Muscle of arm (tissue), 12 donors: ENCODE measurements around the gene ESR2. TPM values are rescaled to one million over a fixed set of nuclear protein-coding genes. Genes with fewer than 3 reads are reported as not detected.

Source experiments
- DNase-seq: peaks from one replicate; pipeline ENCODE4 v3.0.0-alpha.2; 2013
- polyA plus RNA-seq, 12 donors: library from polyadenylated mRNA; unstranded; fragments of 120-200 nt; gene quantifications; one replicate each; pipeline ENCODE4 v1.2.1, GENCODE V29; 2013; ENCODE audit not compliant: insufficient read length in 12 of 12

Gene ESR2
- polyA plus RNA-seq, 12 donors, result 0.20 to 1.2 (median 0.41) TPM; not detected in 2

DNA sequence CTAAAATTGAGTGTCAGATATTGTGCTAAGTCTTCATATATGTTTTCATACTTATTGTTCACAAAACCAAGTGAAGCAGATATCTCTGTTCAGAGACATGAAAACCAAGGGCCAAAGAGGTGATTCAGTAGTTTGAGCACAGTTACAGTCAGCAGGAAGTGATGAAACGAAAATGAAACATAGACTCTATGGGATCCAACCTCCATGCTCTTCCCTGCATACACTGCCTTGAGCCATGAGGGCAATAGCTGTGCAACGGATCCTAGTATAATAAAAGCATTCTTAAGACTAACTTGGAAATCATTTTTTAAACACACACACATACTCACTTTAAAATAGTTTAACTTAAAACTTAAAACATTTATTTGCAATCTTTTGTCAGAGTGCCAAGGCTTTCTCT lies 27.9 kb downstream of the ESR2 start:
- no peak for DNase-seq

DNA sequence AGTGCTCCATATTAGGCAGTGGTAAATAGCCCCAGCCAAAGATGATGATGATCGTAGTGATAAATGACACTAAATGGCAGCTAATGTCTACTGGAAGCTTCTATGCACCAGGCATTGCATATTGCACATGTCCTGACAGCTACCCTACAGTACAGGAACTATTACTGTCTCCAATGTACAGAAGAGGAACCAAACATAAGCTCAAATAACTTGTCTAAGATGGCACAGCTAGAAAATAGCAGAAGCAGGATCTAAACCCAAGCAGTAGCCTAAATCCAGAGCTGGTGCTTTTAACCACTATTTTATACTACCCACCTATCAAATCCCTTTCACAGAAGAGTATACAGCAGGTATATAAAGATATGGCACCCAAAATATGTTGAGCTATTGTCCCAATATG lies 28.9 kb downstream of the ESR2 start:
- no peak for DNase-seq

DNA sequence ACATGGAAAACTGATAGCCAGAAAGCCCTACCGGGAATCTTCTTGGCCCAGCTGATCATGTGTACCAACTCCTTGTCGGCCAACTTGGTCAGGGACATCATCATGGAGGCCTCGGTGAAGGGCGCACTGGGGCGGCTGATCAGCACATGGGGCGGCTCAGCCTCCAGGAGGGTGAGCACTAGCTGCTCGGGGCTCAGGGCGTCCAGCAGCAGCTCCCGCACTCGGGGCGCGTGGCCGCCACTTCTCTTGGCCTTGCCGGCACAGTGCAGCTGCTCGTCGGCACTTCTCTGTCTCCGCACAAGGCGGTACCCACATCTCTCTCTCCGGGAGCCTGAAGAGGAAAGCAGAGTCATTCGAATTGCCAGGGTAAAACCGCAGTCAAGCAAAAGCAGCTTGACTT lies 33.8 kb downstream of the ESR2 start:
- no peak for DNase-seq

DNA sequence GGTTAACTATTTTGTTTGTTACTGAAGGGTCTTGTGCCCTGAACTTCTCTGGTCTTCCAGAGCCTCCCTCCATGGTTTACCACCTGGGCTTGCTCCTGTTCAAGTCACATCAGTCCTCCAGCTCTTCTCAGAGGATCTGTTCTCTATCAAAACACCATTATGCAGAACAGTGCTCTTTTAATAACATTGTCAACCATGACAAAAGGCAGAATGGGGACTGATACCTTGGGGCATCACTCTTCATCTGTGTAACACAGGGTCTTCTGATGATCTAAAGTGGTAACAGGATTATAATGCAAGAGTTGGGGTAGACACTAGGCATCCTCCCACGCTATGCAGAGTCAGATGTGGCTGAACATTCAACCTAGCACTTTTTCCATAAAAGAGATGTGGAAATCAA lies 38.4 kb downstream of the ESR2 start:
- no peak for DNase-seq

DNA sequence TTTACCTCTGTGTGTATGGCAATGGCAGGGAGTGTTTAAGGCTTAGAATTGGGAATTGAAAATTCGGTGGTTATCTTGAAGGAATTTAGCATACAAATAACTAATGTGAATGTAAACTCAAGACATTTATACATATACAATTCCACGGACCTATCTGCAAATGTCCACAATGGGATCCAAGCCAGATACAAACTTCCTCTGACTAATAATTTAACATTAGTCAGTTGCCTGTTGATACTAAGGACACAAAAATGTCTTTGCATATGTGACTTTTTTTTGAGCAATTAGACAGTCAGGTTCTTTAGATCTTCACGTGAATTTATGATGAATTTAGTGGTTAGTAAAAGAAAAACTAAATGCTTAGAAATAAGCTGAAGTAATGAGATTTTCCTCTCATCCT lies 40.5 kb downstream of the ESR2 start:
- DNase-seq, result no peak

DNA sequence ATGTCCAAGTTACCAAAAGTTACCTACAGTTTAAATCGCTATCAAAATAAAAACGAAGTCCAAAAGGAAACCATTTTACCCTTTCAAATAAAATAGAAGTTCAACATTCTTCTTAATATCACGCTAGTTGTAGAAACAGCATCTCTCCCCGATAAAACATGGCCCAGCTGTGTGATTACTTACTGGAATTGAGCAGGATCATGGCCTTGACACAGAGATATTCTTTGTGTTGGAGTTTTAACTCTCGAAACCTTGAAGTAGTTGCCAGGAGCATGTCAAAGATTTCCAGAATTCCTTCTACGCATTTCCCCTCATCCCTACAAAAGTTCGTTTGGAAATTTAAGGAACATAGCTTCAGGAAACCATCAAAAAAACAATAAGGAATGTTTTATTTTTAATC lies 44.8 kb downstream of the ESR2 start:
- no peak for DNase-seq

DNA sequence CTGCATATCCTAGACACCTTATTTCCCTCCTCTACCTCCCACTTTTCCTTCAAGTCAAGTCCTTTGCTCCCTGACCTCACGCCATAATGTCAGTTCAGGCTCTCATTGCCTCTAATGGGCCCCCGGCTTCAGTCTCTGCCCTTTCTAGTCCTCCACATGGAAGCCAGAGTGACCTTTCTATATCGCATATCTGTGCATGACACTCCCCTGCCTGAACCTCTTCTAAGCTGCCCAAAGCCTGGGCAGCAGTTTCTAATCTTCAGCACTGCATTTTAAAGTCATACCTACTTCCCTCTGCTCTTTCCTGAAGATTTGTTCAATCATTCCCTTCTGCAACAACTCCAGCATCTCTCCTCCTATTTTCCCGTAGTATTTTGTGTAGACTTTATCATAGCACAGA lies 45.5 kb downstream of the ESR2 start:
- DNase-seq, result no peak

DNA sequence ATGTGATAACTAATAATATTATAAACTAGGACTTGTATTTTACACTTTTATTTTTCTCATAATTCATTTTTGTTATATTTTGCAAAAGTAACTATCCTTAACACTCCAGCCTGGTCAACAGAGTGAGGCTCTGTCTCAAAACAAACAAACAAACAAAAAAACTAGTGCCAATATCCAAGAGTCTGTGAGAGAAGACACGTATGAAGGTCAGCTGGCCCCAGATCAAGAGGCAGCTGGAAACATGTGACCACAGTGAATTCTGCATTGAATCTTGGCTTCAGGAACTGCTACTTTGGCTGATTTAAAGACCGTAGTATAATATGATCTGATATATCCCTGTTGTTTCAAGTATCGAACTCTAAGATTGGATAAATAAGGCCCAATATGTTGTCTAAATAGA lies 47.0 kb downstream of the ESR2 start:
- no peak for DNase-seq

DNA sequence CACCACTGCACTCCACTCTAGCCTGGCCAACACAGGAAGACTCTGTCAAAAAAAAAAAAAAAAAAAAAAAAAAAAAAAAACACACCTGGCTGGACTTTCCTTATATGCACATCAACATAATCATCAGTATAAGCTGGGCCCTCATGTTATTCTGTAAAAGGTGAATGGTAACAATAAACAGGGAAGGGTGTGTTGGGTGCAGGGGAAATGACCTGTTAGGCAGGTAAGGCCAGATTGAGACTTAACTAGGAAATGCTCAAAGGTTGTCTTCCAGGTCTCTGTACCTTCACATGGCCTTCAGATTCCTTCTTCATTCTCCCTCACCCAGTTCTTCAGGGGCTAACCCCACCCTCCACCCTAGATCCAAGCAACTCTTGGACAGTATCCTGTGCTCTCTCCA lies 47.5 kb downstream of the ESR2 start:
- no peak for DNase-seq

DNA sequence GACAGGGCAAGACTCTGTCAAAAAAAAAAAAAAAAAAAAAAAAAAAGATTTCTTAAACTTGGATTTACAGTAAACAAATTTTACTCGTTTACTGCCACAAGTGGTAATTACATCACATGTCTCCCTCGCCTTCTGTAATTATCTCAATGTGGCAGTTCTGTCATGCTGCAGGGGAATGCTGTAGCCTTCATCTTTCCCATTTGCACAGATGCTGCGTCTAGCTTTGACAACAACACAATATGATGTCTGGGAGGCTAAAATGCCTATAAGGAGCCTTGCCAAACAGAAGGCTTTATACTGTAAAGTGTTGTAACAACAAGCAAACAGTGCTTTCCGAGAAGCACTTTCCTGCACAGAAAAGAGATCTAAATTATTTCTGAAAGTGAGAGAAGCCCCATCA lies 48.7 kb downstream of the ESR2 start:
- DNase-seq, result no peak

DNA sequence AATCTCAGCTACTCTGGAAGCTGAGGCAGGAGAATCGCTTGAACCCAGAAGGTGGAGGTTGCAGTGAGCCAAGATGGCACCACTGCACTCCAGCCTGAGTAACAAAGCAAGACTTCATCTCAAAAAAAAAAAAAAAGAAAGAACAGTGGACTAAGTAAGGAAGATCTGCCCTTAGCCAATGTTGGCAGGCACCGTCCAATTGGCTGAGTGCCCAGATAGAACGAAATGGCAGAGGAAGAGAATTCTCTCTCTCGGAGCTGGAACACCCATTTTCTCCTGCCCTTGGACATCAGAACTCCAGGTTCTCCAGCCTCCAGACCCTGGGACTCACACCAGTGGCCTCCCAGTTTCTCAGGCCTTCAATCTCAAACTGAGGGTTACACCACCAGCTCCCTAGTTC lies 49.9 kb downstream of the ESR2 start:
- no peak for DNase-seq

DNA sequence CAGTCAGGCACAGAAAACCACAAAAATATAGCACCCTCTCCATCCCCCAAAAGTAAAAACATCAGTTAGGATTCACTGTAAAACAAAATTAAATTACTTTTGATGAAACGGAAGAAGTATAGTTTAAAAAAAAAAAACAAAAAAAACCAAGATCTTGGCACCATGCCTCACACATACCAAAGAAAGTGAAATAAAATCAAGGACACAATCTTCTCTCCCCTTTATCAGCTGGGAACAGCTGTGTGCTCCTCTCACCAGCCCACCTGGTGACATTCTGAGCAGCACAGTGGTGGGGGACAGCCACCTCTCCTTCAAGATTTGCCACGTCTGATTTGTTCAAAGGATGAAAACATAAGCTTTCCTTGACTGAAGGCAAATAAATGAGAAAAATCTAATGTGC lies 55.5 kb downstream of the ESR2 start:
- no peak for DNase-seq

DNA sequence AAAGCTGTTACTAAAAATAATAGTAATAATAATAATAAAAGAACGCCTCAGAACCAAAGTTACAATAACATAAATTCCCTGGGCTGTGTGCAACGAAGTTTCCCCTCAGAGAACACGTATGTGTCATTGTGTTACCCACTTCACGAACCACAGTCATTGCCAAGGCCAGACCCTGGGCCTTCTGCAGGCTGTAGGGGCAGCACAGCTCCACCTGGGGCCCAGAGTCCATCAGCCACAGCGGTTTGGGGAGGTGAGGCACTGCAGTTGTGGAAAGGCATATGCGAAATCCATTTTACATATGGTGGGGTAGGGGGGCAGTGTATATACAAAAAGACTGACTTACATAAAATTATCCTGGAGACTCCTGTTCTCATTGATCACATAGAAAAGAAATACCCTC lies 56.1 kb downstream of the ESR2 start:
- no peak for DNase-seq

DNA sequence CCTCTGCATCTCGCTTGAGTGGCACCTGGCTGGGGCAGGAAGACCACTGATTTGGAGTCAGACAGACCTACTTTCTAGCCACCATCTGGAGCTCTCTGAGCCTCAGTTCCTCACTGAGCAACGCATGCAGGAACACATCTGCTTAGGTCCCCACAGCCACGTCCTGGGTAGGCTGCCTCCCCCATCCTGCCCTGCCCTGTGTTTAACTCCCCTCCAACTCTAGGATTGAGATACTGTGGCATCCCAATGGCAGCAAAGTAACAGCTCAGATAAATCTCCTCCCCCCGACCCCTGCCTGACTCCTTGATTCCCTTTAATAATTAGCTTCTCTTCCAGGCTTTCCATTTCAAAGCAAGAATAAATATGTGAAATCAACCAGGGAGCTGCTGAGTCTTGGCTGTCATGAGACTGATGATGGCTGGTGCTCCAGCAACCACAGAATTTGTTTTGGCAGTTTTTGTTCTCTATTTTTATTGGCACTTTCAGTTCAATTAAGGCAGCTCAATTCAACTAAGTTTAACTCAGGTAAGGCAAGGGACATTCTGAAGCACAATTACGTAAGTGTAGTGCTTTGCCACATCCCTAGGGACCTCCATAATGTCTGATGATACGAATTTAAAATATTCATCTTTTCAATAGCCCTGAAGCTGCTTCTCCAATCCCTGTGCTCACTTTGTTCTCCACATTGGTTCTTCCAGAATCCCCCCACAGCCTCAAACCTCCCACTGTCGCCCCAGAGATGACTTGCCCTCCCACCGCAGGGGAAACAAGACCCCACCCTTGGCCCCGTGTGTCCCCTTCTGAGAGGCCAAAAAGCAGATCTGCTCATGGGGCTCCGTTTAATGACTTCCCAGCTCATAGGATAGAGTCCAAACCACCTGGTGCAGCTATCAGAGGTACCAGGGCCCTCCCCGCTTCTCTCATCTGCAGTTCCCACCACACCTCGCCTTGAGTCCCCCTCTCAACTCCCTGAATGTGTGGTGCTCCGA lies 58.2 kb downstream of the ESR2 start:
- no peak for DNase-seq

DNA sequence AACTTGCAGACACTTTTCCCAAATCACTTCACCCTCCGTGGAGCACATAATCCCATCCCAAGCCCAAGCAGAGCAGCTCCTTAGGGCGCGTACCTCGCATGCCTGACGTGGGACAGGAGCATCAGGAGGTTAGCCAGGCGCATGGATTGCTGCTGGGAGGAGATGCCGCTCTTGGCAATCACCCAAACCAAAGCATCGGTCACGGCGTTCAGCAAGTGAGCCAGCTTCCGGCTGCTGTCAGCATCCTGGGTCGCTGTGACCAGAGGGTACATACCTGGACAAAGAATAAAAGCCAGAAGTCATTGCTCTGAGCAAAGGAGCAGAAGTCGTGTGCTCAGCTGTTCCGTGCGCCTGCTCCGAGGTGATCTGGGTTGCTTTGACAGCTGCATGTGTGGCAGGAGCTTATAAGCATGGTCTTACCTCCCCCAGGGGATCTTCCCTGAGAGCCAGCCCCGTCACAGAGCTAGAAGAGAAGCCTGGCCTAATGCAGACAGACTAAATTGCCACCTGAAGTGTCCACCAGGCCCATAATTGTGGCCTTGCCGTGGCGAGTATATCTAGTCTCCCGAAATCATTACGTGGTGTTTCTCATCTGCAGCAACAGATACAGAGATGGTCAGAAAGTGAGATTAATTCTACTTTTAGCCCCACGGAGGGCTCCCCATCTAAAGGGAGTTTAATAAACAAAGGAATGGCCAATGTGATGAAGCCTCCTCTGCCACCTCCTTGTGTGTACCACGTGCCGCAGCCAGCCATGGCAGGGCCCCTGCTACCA lies 59.1 kb downstream of the ESR2 start:
- no peak for DNase-seq

DNA sequence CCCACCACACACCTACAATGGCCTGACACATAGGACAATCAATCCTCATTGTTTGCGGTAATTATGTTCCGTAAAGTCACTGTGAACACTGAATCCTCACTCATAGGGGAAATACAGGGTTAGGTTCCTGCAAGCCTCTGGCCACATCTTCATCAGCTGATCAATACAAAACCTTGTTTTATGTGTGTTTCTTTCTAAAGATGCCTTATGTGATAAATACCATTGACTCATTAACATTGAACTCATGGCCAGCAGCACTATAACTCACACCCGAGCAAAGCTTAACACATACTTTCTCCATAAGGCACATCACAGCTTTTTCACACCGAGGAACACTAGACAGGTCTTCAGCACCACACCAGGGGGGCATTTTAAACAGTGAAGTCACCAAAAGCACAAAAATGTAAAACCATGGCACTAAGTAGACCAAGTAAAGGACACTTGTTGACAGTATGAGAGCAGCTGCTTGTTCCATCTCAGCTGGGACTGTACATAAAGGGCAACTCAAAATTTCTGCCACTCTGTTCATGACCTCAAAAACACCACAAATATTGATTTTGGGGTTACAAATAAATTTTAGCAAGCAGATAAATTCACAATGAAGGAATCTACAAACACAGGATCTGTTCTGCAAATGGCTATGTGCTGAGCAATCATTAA lies 60.5 kb downstream of the ESR2 start:
- DNase-seq, result no peak

DNA sequence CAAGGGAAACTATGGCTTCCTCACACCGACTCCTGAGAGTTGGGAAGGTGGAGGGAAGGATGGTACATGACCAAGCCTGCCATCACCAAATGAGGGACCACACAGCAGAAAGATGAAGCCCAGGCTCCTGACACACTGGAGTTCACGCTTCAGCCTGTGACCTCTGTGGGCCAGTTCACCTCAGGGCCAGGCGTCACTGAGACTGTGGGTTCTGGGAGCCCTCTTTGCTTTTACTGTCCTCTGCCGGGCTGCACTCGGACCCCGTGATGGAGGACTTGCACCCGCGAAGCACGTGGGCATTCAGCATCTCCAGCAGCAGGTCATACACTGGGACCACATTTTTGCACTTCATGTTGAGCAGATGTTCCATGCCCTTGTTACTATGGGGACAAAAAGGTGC lies 61.2 kb downstream of the ESR2 start:
- DNase-seq, result no peak

DNA sequence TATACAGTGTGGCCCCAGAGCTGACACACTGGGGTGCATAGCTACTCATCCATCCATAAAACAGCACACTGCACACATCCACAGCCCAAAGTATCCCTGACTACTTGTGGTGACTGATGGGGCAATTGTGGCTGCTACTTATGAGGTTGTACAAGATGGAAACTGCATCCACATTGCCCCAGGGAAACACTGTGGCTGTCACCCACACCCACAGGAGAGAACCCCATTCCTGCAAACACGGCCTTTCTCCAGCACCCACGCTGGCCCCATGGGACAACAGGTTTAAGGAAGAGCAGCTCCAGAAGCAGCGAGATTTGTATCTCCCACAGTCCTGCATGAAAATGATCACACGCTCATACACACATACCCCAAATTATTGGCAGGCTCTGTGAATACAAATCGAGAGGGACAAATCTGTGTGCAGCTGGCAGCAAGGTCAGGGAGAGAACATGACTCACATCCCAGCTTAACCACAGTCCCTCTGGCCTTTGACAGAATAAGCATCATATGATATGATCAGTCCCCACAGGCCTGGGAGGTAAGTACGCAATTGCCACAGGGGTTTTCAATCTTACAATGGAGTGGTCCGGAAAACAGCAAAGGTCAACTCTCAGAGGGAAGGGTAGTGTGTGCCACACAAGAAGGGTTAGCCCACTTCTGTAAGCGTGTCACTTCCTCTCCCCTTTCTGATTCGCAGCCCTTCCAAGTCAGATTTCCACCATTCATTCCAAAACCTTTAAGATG lies 61.9 kb downstream of the ESR2 start:
- DNase-seq, result no peak

DNA sequence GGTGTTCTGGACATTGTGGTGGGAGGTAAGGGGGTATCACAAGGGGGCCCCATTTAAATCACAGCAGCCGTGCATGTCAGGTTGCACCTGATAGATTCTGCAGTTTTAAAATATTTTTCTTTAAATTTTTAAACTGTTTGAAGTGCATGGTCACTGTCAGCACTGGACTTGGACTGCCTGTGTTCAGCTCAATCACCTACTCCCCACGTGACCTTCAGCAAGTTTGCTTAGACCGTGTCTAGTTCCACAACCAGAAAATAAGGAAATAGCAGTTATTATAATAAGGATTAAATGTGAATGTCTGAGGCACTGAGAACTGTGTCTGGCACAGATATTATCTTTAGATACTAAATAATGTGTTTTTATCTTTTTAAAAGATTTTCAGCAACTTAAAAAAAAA lies 64.7 kb downstream of the ESR2 start:
- DNase-seq, result no peak

DNA sequence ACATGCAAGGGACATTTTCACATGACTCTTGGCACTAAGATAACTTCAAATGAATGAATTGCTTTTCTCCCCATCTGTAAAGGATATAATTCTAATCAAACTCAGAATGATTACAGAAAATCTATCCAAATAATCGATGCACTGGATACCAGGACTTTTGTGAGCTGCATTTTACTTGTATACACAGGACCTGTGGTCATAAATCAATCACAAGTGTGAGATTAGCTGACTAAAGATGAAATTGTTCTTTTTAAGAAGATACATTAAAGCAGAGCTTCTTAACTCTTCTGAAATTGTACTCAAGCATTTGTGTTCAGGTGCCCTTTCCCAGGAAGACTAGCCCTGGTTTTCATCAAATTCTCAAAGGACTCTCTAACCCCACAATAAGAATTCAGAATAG lies 66.3 kb downstream of the ESR2 start:
- DNase-seq, result no peak

DNA sequence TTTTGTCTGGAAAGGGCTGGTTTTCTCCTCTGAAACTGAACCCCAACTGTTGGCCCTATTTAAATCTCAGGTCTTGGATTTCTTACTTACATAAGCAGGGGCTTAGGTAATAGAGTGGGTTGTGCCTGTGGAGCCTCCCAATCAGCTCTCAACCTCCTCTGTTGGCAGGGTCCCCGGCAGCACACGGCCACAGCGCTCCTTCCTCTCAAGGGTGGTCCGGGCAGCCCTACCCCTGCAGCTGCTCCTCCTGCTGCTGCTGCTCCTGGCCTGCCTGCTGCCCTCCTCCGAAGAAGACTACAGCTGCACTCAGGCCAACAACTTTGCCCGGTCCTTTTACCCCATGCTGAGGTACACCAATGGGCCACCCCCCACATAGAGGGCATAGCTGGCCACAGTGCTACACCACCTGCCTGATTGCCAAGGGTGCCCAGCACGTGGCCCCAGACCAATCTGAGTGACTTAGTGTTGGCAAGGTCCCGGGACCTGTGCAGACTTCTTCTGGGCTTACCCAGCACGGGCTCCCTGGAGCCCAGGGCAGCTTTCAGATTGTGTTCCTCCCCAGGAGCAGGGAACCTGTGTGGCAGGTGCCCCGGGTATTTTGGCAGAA lies 68.9 kb downstream of the ESR2 start:
- DNase-seq, result no peak
